WTC11 (cell line): Measurements from ENCODE around the gene KIAA1755.

Experiments used
- CREM ChIP-seq: sonication (generic); formaldehyde crosslinking; IDR thresholded peaks from 2 replicates; pipeline ENCODE4 v1.8.1; 2022; ENCODE audit warnings: mild to moderate bottlenecking, missing genetic modification reagents, moderate library complexity
- CTCF ChIP-seq: fragments of 200-600 bp; IDR thresholded peaks from 2 replicates; pipeline ENCODE4 v1.8.0; 2022; ENCODE audit warnings: antibody characterized with exemption
- FOXJ3 ChIP-seq: sonication (generic); formaldehyde crosslinking; IDR thresholded peaks from 2 replicates; pipeline ENCODE4 v1.9.0; 2021; ENCODE audit warnings: missing genetic modification reagents, mild to moderate bottlenecking, borderline replicate concordance
- SMAD4 ChIP-seq: sonication (generic); formaldehyde crosslinking; IDR thresholded peaks from 2 replicates; pipeline ENCODE4 v1.8.0; 2022; ENCODE audit warnings: mild to moderate bottlenecking, missing genetic modification reagents
- ZNF121 ChIP-seq: sonication (generic); formaldehyde crosslinking; IDR thresholded peaks from 2 replicates; pipeline ENCODE4 v1.8.0; 2023; ENCODE audit warnings: missing genetic modification reagents
- ZNF416 ChIP-seq: fragments of 250-450 bp; sonication (Bioruptor Pico); IDR thresholded peaks from 2 replicates; pipeline ENCODE4 v1.9.0; 2021; ENCODE audit warnings: mild to moderate bottlenecking, inconsistent platforms

- TF ChIP-seq FOXJ3 (CRISPR knock-in tag) (no peak), SMAD4 (CRISPR knock-in tag) (no peak), CREM (no peak), CTCF (no peak), ZNF416 (CRISPR knock-in tag) (no peak), ZNF121 (CRISPR knock-in tag) (no peak)
These were observed 57.6 kb downstream of the KIAA1755 start for GRCh38 chr20:38202982-38203293.
